Germinal center (tissue), 1 donor: ENCODE measurements around the gene C2CD4A.

Source experiments
- DNase-seq: peaks from one replicate; pipeline ENCODE4 v3.0.0; 2012; ENCODE audit warnings: mixed read lengths, low spot score

C2CD4A gene

GRCh38 chr15:62060113-62060895, 6.5 kb upstream of the C2CD4A start, which contains the start of gene VPS13C:
Gene VPS13C (minus strand): TSS chr15:62060447. CDS start chr15:62060374, 73 bp downstream.
- peak; percentile 94 for DNase-seq

GRCh38 chr15:62060896-62061280, 5.9 kb upstream of the C2CD4A start:
- no peak for DNase-seq

- DNase-seq = no peak
Measured at GRCh38 chr15:62063825-62064635, 2.7 kb upstream of the C2CD4A start.

- no peak for DNase-seq
Measured at GRCh38 chr15:62067448-62068044, 769 bp downstream of the C2CD4A start.

GRCh38 chr15:62068071-62068809, 1.5 kb downstream of the C2CD4A start:
- DNase-seq = peak; percentile 17

- no peak for DNase-seq
Measured at GRCh38 chr15:62068810-62069167, 2.0 kb downstream of the C2CD4A start.

GRCh38 chr15:62069551-62069950, 2.8 kb downstream of the C2CD4A start:
- no peak for DNase-seq

- DNase-seq = peak; percentile 33
Measured at GRCh38 chr15:62071711-62072308, 5.0 kb downstream of the C2CD4A start.

- DNase-seq = no peak
Measured at GRCh38 chr15:62075595-62076277, 9.0 kb downstream of the C2CD4A start.

- no peak for DNase-seq
Measured at GRCh38 chr15:62079594-62079993, 12.8 kb downstream of the C2CD4A start.

- no peak for DNase-seq
Measured at GRCh38 chr15:62083194-62084154, 16.7 kb downstream of the C2CD4A start.

- DNase-seq = no peak
Measured at GRCh38 chr15:62085740-62086139, 19.0 kb downstream of the C2CD4A start.

- DNase-seq = no peak
Measured at GRCh38 chr15:62087671-62088352, 21.0 kb downstream of the C2CD4A start.

- DNase-seq = no peak
Measured at GRCh38 chr15:62088353-62088693, 21.5 kb downstream of the C2CD4A start.

- no peak for DNase-seq
Measured at GRCh38 chr15:62089616-62090015, 22.8 kb downstream of the C2CD4A start.

GRCh38 chr15:62090988-62091387, 24.2 kb downstream of the C2CD4A start:
- DNase-seq = no peak

GRCh38 chr15:62093809-62094208, 27.0 kb downstream of the C2CD4A start:
- no peak for DNase-seq

- DNase-seq = no peak
Measured at GRCh38 chr15:62094388-62094787, 27.6 kb downstream of the C2CD4A start.

GRCh38 chr15:62099094-62099601, 32.4 kb downstream of the C2CD4A start:
- DNase-seq = no peak
